GM12891 (cell line): ENCODE data around the gene SMIM44.
"Not testable (repeated sequence)": the region's sequence is repeated elsewhere in the genome, so short reads cannot be mapped to it uniquely, and the experiment has no call there.

Source experiments
- DNase-seq: peaks from one replicate; pipeline ENCODE4 v3.0.0; 2011; ENCODE audit warnings: low spot score; ENCODE audit not compliant: insufficient read length
- FAIRE-seq: peaks from 2 replicates; lab custom pipeline; 2011; peaks lifted over from hg19 to GRCh38; lab: Jason Lieb, UNC
- PAX5 ChIP-seq: IDR thresholded peaks from 2 replicates; pipeline ENCODE4 v1.6.1; 2011; ENCODE audit warnings: low read length, moderate library complexity, mild to moderate bottlenecking; ENCODE audit not compliant: insufficient read depth, severe bottlenecking
- POLR2A ChIP-seq: IDR thresholded peaks from 2 replicates; pipeline ENCODE4 v1.6.1; 2011; ENCODE audit warnings: low read depth, low read length, control low read depth
- POLR2AphosphoS5 ChIP-seq: IDR thresholded peaks from 2 replicates; pipeline ENCODE4 v1.6.1; 2011; ENCODE audit warnings: low read depth, low read length, control low read depth
- POU2F2 ChIP-seq: IDR thresholded peaks from 2 replicates; pipeline ENCODE4 v1.6.1; 2011; ENCODE audit warnings: low read depth, mild to moderate bottlenecking, control low read depth, low read length, moderate library complexity
- SPI1 ChIP-seq: IDR thresholded peaks from 2 replicates; pipeline ENCODE4 v1.6.1; 2011; ENCODE audit warnings: low read depth, low read length, control low read depth
- TAF1 ChIP-seq: IDR thresholded peaks from 2 replicates; pipeline ENCODE4 v1.6.1; 2011; ENCODE audit warnings: low read depth, low read length, control low read depth

The SMIM44 gene

DNA sequence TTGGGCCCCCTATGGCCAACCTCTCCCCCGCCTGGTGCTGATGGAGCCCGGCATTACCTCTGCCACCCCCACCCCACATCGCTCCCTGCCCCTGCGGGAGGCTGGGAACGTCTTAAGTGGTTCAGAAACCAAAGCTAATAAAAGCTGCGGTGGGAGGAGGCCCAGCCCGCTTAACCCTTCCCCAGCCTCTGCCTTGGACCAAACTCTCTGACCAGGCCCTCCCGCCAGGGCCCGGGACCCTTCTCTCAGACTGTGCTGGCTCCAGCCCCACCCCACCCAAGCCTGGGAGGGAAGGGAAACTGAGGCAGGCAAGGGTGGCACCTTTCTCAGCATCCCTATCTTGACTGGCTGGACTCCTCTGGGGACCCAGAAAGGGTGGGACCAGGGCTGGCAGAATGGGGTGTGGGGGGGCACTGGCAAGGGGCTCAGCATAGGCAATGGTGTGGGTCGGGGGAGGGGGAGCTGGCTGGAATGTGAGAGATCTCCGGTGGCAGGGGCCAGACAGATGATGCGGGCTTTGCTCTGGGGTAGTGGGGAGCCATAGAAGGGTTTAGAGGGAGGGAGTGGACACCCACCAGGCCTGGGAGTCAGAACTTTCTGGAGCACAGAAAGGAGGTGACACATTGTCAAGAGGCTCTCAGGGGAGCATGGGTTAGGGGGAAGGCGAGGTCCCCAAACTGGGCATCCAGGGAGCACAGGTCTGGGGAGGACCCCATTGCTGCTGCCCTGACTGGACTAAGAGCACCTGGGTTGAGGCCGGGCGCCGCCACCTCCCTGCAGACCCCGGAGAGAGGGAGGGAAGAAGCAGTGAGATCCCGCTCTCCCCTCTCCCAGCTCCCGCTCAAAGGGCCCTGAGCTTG is 24.8 kb downstream of the SMIM44 start:
- TF ChIP-seq SPI1, result no peak
- no peak for TF ChIP-seq TAF1
- no peak for TF ChIP-seq POLR2A
- no peak for TF ChIP-seq PAX5
- TF ChIP-seq POU2F2, result no peak
- no peak for TF ChIP-seq POLR2AphosphoS5
- FAIRE-seq (no peak), DNase-seq (no peak)

DNA sequence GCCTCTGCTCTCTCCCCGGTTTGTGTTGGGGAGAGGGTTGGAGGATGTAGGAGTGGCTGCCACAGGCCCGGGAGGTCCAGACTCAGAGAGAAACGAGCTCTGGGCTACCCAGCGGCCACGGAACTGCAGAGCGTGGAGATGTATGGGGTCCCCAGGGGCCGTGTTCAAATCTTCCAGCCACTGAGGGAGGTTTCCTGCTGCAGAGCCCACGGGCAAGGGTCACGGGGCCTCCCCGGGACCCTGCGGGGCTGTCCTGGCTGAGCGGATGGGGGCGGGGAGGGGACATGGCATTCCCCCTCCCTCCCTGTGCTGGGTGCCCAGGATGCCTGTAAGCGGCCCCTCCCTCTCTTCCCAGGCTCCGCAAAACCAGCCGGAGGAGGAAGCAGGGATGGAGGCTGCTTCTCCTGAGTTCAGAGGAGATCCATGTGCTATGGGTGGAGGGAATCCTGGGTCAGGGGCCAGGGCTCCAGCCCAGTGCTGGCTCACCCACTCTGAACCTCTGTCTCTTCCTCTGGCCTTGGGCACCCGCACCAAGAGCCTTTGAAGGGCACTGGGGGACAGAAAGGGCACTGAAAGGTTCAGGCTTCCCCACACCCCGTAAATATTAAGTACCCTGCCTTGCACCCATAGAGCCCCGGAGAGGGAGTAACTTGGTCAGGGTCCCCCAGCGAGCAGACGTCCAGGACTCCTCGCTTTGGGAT is 25.6 kb downstream of the SMIM44 start:
- TF ChIP-seq SPI1, result no peak
- TF ChIP-seq POLR2A, result no peak
- TF ChIP-seq TAF1, result no peak
- TF ChIP-seq POLR2AphosphoS5, result no peak
- no peak for TF ChIP-seq POU2F2
- TF ChIP-seq PAX5, result no peak
- no peak for DNase-seq
- no peak for FAIRE-seq

DNA sequence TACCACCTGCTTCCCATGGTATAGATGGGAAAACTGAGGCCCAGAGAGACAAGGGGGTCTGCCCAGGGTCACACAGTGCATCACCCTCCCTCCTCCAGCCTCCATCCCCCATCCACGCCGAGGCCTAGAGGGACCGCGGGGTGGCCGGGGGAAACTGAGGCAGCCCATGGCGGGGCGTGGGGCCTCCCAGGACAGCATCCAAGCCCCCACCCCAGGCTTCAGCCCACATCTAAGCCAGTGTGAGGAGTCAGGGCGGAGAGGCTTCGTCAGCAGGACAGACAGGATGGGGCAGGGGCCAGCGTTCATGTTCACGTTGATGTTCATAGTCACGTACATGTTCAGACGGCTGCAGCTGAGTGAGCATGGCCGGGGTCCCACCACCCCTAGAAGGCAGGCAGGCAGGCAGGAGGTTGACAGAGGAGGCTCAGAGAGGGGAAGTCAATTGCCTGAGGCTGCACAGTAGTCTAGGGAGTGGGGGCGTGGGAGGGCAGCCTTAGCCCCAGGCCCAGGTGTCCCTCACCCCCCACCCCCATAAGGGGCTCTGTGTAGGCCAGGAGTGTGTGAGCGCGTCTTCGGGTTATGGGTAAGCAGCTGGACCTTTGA is 26.2 kb downstream of the SMIM44 start:
- FAIRE-seq (no peak), DNase-seq (no peak)
- no peak for TF ChIP-seq POLR2AphosphoS5
- TF ChIP-seq POU2F2, result no peak
- TF ChIP-seq SPI1, result no peak
- no peak for TF ChIP-seq TAF1
- no peak for TF ChIP-seq PAX5
- no peak for TF ChIP-seq POLR2A

DNA sequence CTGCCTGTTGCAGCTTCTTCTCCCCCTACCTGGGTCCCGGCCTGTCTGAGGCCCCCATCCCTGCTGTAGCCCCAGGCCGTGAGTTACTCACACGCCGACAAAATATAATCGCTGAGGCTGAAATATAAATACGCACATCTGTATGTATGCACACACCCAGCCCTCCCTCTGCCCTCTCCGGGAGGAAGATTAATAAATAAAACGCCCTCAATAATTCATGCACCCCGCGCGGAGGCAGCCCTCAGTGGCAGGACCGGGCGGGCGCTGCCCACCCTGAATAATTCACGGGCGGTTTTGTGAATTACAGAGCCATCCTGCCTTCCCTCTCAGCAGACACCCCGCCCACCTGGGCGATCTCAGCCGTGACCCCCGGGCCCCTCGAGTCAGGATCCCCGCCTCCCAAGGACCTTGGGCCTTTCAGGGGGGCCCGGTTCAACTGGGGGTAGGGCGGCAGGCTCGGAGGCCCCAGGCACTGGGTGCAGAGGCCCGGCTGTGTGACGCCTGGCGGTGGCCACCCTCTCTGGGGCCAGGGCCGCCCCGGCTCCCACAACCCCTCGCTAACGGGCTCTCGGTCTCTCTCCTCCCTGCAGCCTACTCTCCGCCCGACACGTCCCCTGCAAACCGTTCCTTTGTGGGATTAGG is 27.2 kb downstream of the SMIM44 start:
- FAIRE-seq (no peak), DNase-seq (no peak)
- no peak for TF ChIP-seq PAX5
- TF ChIP-seq POU2F2, result no peak
- no peak for TF ChIP-seq POLR2AphosphoS5
- TF ChIP-seq TAF1, result no peak
- TF ChIP-seq SPI1, result no peak
- TF ChIP-seq POLR2A, result no peak

DNA sequence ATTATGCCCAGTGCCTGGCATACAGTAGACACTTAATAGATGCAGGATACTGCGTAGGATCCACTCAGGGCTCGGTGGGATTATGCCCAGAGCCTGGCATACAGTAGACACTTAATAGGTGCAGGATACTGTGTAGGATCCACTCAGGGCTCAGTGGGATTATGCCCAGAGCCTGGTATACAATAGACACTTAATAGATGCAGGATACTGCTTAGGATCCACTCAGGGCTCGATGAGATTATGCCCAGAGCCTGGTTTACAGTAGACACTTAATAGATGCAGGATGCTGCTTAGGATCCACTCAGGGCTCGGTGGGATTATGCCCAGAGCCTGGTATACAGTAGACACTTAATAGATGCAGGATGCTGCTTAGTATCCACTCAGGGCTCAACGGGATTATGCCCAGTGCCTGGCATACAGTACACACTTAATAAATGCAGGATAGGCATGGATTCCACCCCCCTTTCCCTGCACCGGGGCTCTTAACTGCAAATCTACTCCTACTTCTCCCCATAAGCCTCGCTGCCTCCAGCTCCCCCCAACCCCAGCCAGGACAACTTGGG is 27.8 kb downstream of the SMIM44 start:
- FAIRE-seq (no peak), DNase-seq (no peak)
- TF ChIP-seq POLR2AphosphoS5, result no peak
- TF ChIP-seq TAF1, result no peak
- no peak for TF ChIP-seq POLR2A

DNA sequence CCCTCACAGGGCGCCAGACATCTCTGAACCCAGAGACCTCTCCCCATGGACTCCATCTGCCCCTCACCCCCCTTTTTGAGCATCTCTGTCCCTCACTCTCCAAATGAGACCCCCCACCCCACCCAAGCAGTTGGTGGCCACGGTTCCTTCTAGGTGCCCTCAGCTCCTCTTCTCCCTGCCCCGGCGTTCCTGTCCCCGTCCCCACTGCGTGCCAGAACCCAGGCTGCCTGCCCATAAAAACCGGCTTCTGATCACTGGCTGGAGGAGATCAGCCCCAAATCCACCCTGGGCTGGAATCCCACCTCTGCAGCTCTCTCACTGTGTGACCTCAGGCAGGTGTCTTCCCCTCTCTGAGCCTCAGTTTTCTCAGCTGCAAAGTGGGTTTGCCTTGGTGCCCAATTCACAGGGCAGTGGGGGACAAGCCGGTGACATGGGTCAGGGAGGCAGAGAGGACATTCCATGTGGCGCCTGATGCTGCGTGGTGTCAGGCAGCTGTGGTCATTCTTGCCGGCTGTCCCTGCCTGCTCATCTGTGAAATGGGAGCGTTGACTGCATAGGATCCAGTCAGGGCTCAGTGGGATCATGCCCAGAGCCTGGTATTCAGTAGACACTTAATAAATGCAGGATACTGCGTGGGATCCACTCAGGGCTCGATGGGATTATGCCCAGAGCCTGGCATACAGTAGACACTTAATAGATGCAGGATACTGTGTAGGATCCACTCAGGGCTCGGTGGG is 28.4 kb downstream of the SMIM44 start:
- TF ChIP-seq POLR2AphosphoS5, result no peak
- no peak for TF ChIP-seq TAF1
- no peak for TF ChIP-seq POU2F2
- TF ChIP-seq PAX5, result no peak
- TF ChIP-seq POLR2A, result no peak
- TF ChIP-seq SPI1, result no peak
- FAIRE-seq, result no peak
- no peak for DNase-seq

DNA sequence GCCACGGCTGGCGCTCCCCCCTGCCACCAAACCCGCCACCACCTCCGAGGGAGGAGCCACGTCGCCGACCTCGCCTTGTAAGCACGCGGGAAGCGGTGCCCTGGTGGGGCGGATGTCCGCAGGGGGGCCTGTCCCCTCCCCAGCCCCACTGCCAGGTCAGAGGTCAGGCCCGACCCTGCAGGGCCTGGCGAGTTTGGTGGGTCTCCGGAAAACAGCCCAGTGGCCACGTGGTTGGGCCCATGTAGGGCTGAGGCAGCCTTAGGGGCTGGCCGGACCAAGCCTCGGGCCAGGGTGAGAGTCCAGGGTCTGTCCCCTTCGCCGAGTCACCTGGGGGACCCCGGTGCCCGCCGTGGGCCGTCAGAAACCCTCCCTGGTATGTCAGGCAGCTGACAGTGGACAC is 29.4 kb downstream of the SMIM44 start:
- FAIRE-seq (no peak), DNase-seq (no peak)
- TF ChIP-seq POLR2A (no peak), TAF1 (no peak), SPI1 (no peak), PAX5 (no peak), POU2F2 (no peak), POLR2AphosphoS5 (no peak)

DNA sequence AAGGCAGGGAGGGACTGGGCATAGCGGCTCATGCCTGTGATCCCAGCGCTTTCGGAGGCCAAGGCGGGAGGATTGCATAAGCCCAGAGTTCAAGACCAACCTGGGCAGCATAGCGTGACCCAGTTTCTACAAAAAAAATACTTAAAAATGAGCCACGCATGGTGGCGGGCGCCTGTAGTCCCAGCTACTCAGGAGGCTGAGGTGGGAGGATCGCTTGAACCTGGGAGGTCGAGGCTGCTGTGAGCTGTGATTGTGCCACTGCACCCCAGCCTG is 30.4 kb downstream of the SMIM44 start:
- FAIRE-seq, DNase-seq: not testable (repeated sequence)
